Measurements from ENCODE around the gene STIMATE. TPM values are rescaled to one million over a fixed set of nuclear protein-coding genes. Genes with fewer than 3 reads are reported as not detected.

STIMATE gene
- total and polyA plus RNA-seq, 2 of the 4 experiments (the other 2 are of a cell fraction): 10.6 to 17.8 TPM

GRCh38 chr3:52890735-52891134 lies 6.6 kb downstream of the STIMATE start:
- Histone ChIP-seq H3K9me3 (ENCODE audit: control insufficient read depth, insufficient read depth, low read length) (no peaks in the 10 kb centered on the region), H4K8ac (ENCODE audit: low read depth in 2 of 2, low read length in 2 of 2) (no peak overlapping the region), H3K4me2 (ENCODE audit: low read depth, low read length) (no peak overlapping the region), H4K91ac (ENCODE audit: insufficient read depth, low read depth, low read length) (no peak overlapping the region), H3K18ac (ENCODE audit: low read depth, low read length) (no peak overlapping the region), H2BK20ac (ENCODE audit: low read depth, low read length) (no peak overlapping the region), H3K9me1 (ENCODE audit: insufficient read depth, low read length) (peaks cover 35% of the 10 kb centered on the region), H2AFZ (replicated peaks; ENCODE audit: low read length, poor library complexity) (no peak overlapping the region), H4K5ac (ENCODE audit: low read depth, low read length) (no peak overlapping the region), H3K4me3 (ENCODE audit: insufficient read depth, low read depth, low read length) (no peak overlapping the region), H3K23ac (ENCODE audit: low read depth, low read length) (no peak overlapping the region), H3K27ac (ENCODE audit: insufficient read depth, low read length) (no peak overlapping the region), H2BK5ac (ENCODE audit: low read depth, low read length, poor library complexity, severe bottlenecking) (no peak overlapping the region), H2AK9ac (replicated peaks; ENCODE audit: low read depth, low read length, poor library complexity) (peak overlapping the region; percentile 69), H2BK120ac (ENCODE audit: low read depth, low read length) (no peak overlapping the region), H2AK5ac (ENCODE audit: low read depth, low read length) (no peak overlapping the region), H3K36me3 (ENCODE audit: control insufficient read depth, insufficient read depth, low read length) (no peaks in the 10 kb centered on the region), H3K4ac (ENCODE audit: low read depth, low read length) (no peak overlapping the region), H3K56ac (ENCODE audit: extremely low read depth, insufficient read depth, low read length) (no peak overlapping the region), H3K4me1 (ENCODE audit: control insufficient read depth, insufficient read depth, low read length) (peaks cover 16% of the 10 kb centered on the region), H2BK15ac (ENCODE audit: low read depth, low read length) (no peak overlapping the region), H3K14ac (replicated peaks; ENCODE audit: low read depth, low read length) (no peak overlapping the region), H4K20me1 (ENCODE audit: insufficient read depth, low read length) (peaks cover 7% of the 10 kb centered on the region; the same call in 1 of the 2 replicates), H3K79me1 (ENCODE audit: low read depth in 1 of 2, low read length in 2 of 2) (peaks cover 41 to 83% of the 10 kb centered on the region in 2 experiments), H3K9ac (ENCODE audit: low read depth, low read length) (no peak overlapping the region), H3K27me3 (ENCODE audit: control insufficient read depth, insufficient read depth, low read length) (no peaks in the 10 kb centered on the region)
- 96% methylated on average over 4 of the region's 5 CpGs; no CpG with 5 or more reads in 1 of the 2 experiments for WGBS, 2 experiments (ENCODE audit: extremely low coverage in 2 of 2, insufficient read length in 1 of 2)
- no peak for DNase-seq
- TF ChIP-seq CHD1 (IDR thresholded peaks at IDR 0.05; ENCODE audit: low read depth, low read length): no peak
- TF ChIP-seq CTCF (conservative IDR thresholded peaks at IDR 0.05; ENCODE audit: low read depth, low read length): no peak
- TF ChIP-seq USF2 (IDR thresholded peaks at IDR 0.05; ENCODE audit: low read depth, low read length): no peak
- TF ChIP-seq FOS (IDR thresholded peaks at IDR 0.05; ENCODE audit: low read depth, low read length): peak; percentile 16; the same call in 1 of the 2 replicates
- no peak for TF ChIP-seq RCOR1 (IDR thresholded peaks at IDR 0.05; ENCODE audit: insufficient replicate concordance, low read length)
- no peak for TF ChIP-seq POLR2A (IDR thresholded peaks at IDR 0.05; ENCODE audit: low read depth, low read length)
- TF ChIP-seq NFE2L2 (IDR thresholded peaks at IDR 0.05; ENCODE audit: low read depth, low read length): no peak
- no peak for TF ChIP-seq BHLHE40 (IDR thresholded peaks at IDR 0.05; ENCODE audit: low read depth, low read length)
- CTCF ChIA-PET: no interaction called here
- no TSS peak for BruUV-seq (replicated peaks)
- intact Hi-C loops (cut with micrococcal nuclease) (no loop called here), in situ Hi-C loops (cut with MboI; ENCODE audit: low sequenced_read_pairs) (no loop called here), dilution Hi-C loops (cut with HindIII; ENCODE audit: low sequenced_read_pairs, unreplicated experiment) (no loop called here)
- POLR2A ChIA-PET (ENCODE audit: unreplicated experiment): no interaction called here
- ATAC-seq (ENCODE audit: low read depth): no peak

Data from IMR-90 (cell line).